UCSD-AML1 (cell line): ENCODE measurements around the gene NINJ1.
"Not testable (repeated sequence)": the region's sequence is repeated elsewhere in the genome, so short reads cannot be mapped to it uniquely, and the experiment has no call there.

Source experiments
- DNase-seq: peaks from one replicate; lab custom pipeline; 2025; ENCODE audit not compliant: unreplicated experiment; lab: John Stamatoyannopoulos, UW

NINJ1 gene

DNA sequence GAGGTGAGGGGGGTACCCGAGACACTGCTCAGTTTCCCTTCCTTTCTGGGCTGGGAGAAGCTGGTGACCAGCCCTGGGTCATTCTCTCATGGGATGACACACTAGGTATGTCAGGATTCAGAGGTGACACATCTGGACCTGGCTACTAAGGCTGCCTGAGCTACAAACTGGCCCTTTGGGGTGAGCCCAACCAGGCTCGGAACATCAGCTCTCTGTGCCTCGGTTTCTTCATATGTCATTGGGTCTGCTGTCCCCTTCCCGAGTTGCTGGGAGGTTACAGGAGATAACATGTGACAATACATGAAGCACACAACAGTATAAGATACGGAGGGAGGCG lies 26.3 kb downstream of the NINJ1 start:
- DNase-seq: no peak

DNA sequence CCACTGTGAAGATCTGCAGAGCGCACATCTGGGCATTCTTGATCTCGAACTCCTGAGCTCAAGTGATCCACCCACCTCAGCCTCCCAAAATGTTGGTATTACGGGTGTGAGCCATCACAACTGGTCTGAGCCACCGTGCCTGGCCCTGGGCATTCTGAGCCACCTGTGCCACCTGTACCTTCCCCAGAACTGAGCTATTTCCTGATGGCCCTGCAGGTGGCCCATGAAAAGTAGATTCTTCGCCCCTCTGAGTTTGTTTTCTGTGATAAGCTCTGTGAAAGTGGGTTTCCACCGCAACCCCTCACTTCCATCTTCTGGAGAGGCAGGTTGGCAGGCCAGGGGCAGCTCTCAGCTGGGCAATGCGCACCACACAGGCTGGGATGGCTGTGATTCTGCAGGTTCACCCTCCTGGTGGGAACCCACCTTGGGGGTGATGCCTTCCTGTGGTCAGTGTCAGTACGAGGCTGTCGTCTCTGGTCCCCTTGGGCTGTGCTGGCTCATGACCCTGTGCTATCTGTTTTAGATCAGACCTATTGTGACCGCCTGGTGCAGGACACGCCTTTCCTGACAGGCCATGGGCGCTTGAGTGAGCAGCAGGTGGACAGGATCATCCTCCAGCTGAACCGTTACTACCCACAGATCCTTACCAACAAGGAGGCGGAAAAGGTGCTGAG lies 26.8 kb downstream of the NINJ1 start:
- DNase-seq: no peak

DNA sequence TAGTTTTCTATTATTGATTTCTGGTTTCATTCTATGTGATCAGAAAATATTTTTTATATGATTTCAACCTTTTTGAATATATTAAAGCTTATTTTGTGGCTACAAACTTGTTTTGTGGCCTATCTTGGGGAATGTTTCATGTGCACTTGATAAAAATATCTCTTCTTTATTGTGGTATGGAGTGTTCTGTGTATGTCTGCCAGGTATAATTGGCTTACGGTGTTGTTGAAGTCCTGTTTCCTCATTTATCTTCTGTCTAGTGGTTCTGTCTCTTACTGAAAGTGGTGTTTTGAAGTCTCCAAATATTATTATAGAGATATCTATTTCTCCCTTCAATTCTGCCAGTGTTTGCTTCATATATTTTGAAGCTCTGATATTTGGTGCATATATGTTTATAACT lies 28.4 kb downstream of the NINJ1 start:
- DNase-seq: no peak

DNA sequence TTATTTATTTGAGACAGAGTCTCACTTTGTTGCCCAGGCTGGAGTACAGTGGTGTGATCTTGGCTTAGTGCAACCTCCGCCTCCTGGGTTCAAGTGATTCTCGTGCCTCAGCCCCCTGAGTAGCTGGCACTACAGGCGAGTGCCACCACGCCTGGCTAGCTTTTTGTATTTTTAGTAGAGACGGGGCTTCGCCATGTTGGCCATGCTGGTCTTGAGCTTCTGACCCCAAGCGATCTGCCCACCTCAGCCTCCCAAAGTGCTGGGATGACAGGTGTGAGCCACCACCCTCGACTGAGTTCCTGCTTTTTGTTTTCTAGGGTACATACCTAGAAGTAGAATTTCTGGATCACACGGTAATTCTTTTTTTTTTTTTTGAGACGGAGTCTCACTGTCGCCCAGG lies 33.0 kb downstream of the NINJ1 start:
- not testable (repeated sequence) for DNase-seq

DNA sequence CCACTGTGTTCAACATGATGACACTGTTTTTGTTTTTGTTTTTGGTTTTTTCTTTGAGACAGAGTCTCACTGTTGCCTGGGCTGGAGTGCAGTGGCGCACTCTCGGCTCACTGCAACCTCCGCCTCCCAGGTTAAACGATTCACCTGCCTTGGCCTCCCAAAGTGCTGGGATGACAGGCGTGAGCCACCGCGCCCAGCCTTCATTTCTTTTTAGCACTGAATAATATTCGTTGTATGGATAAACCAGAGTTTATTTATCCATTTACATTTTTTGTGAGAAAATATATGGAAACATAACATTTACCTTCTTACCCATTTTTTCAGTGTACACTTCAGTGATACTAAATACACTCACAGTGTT lies 33.8 kb downstream of the NINJ1 start:
- DNase-seq: no peak

DNA sequence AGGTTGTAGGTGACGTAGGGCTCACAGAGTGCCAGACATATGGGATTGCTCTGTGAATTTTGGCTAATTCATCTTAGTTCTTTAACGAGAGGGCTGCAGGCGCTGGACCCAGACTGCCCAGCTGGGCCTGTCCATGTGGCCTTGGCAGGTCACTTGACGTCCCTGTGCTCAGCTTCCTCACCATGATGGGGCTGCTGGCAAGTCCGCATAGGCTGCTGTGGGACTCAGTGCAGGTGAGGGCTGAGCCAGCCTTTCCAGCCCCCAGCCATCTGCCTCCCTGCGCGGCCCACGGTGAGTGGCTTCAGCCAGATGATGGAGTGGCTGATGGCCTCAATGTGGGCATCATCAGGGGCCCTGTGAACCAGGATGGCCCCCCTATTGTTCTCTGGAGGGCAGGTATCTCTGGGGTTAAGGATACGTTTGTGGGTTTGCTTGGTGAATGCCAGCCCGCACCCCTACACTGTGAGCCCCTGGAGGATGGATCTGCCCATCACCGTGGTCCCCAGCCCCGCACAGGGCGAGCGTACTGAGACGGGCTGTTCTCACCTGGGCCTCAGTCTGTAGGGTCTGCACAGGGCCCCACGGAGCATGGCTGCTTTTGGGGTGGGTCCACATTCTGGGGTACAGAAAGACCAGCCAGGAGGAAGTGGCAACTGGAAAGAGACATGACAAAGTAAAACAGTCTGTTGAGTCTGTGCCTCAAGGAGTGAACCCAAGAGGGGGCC lies 34.3 kb downstream of the NINJ1 start:
- DNase-seq: no peak

DNA sequence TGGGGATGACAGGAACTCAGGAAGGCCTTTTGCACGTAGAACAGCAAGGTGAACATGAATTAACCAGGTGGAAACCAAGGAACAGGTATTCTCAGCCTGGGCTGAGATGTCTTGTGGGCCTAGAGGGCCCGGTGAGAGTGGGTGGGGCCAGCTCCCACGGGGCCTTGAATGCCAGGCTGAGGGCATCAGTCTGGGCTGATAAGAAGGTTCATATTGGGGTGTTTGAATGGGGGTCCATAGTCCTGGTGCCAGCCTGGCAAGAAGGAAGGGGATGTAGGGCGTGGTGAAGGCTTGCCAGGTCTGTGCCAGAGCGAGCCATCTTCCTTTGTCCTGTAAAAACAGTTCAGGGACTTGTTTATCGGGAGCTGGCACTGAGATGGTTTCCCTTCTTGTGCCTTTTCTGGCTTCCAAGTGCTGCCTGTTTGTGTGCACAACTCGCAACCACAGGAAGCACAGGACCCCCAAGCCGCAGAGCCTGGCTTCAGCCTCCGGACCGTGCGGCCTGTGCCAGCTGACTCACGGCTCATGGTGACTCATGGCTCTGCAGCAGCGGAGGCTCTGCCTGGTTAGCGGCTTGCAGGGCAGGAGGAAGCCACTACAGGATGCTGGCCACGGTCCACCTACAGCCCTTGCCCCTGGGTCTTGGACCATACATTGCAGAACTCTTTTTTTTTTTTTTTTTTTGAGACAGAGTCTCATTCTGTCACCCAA lies 35.7 kb downstream of the NINJ1 start:
- DNase-seq: peak; percentile 91

DNA sequence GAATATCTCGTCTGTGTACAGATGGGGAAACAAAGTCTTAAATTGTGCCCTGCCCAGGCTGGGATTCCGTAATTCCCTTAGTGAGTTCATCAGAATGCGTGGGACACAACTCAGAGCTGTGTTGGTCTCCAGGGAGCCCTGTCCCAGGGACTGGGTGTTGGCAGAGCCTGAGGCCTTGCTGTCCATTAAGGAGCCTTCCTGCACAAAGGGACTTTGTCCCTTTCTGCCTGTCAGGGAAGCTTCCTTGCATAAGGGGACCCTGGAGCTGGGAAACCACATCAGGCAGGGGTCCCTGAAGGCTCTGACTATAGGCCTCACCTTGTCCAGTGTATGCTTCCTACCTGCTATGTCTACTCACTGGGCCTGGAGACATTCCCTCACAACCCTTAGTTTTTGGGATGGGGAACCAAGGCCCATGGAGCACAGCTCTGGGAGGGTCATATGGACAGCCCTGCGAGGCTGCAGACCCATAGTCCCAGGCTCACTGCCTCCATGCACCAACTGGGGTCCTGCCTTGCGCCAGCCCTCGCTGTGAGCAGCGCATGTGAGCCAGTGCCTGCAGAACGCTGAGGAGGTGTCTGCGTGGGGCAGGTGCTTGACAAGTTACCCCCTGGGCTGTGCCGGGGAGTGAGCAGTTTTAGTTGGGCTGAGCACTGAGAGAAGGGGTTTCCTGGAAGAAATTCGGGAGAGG lies 36.4 kb downstream of the NINJ1 start:
- DNase-seq: no peak

DNA sequence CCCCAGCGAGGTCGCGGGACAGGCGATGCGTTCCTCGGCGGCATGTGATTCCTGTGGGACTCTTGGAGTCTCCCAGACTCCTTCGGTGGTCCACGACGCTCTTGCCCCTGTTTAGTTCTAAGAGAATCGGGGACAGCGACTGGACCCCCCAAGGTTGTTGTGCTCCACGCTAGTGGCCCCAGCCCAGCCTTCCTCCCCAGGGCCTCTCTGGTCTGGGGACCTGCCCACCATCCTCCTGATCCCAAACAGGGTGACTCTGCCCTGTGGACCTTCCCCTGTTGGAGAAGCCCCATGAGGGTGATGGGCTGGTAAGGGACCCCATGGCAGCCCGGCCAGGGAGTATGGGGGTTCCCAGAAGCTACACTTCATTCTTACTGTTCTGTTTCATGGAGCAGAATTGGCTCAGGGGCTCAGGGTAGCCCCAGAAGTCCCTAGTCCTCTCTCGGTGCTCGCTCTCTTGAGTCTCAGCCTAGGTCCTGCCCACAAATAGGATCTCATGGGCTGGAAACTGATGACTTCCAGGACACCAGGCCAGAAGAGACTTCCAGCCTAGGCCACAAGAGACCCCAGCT lies 37.2 kb downstream of the NINJ1 start:
- DNase-seq: no peak

DNA sequence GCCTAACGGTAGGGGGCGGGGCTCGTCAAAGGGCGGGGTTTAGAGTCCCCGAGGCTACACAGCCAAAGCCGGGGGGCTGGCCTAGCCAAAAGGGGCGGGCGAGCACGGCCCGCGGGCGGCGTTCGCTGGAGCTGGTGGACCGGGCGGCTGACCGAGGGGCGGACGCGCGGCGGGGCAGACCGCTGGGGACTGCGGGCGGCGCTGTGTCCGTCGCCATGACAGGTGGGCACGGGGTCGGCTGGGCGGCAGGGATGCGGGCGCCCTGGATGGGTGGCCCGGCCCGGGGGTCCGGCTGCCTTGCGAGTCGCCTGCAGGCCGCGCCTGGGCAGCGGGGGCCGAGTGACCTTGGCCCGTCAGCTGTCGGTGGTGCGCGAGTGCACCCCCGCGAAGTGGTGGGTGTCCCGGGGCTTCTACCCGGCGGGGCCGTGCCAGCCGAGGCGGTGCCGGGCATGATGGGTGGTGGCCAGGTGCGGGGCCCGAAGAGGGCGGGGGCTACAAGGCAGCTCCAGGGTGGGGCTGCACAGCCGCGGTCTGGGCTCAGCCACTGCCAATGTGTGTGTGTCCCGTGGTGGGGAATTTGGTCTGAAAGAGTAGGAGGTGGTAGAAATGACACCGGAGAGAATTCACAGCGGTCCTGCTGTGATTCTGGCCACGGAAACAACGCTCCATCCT lies 37.8 kb downstream of the NINJ1 start, which contains the start of gene CARD19:
TSS of gene CARD19 (plus strand) at position 87 of the 672 bp plus-strand sequence. CDS start at position 216, 129 bp downstream.
- no peak for DNase-seq

DNA sequence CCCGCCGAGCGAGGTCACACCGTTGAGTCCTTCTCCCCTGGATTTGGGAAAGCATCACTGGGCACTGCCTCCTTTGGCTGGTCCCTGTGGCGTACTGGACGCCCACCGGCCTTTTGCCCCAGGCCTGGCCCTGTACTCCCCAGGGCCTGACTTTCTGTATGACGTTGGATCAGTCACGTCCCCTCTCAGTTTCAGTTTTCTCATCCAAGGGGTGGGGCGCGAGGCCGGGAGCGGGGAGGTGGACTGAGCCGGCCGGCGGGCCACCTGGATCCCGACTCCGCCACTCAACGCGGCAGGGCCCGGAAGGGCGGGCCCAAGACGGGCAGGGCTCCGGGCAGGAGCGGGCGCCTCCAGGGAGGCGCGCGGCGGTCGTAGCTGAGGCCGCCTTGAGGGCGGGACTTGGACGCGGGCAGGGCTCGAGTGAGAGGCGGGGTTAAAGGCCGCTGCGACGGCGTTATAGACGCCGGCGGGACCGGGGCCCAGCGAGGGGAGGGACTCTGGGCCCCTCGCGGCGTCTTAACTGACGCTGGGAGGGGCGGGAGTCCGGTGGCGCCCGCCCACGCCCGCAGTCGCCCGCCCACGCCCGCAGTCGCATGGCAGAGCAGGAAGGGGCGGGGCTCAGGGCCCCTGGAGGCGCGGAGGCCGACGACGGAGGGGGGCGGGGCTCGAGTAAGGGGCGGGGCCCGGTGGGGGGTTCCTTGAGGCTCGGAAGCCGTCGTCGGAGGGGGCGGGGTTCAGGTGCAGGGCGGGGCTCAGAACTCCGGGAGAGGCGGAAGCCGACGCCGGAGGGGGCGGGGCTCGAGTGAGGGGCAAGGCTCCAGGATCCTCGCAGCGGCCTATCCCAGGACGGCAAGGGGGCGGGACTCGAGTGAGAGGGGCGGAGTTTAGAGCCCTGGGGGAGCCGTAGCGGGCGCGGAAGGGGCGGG lies 38.6 kb downstream of the NINJ1 start:
- DNase-seq: peak; percentile 100

DNA sequence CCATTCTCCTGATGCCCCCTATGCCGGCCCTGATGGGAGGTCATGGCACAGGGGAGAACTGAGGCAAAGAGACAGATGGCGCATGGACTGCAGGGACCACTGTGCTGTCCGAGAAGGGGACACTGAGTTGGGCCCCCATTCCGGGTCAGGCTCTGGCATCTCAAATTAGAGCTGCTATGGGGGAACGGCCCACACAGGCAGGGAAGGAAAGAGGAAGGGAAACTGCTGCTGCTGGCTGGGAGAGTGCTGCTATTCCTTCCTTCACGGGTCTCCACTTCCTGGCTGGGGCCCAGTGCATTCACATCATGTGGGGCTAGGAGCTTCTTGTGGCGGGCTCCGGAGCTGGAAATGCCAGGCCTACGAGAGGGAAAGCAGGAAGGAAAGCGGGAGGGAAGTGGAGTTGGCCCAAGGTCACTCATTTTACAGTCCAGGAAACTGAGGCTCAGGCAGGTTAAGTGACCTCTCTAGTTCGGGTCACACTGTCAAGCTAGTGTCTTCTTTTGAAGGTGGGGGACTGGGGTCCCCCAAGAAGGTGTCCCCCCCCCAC lies 39.3 kb downstream of the NINJ1 start:
- peak; percentile 57 for DNase-seq

DNA sequence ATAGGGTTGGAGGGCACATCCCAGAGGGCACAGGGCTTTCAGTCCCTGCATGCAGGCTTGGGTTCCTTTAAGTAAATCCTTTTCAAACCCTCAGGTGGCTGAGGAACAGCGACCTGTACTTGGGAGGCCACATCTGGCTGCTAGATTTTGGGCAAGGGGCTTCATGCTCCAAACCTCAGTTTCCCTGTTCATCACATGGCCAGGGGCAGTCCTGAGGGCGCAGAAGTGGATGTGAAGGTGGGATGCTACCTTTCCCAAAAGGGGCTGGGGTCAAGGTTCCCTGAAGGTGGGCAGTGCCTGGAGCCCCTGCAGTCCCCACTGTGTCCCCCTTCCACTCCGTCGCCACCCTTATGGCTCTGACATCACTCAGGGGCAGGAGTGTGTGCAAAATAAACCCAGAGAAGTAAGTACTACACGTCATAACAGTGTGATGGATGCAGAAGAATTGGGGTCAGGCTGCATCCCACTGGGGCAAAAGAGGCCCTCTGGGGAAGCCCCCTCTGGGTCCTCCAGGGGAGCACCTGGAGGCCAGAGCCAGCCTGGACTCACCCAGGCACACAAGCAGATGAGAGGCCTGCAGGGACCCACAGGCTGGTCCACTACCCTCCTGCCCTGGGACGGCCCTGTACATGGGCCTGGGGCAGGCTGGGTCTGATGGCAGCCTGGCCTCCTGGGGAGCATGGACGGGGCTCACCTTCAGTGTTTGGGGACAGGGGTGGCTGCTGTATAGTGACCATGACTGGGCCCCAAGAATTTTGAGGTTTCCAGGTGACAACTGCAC lies 40.0 kb downstream of the NINJ1 start:
- DNase-seq: no peak

DNA sequence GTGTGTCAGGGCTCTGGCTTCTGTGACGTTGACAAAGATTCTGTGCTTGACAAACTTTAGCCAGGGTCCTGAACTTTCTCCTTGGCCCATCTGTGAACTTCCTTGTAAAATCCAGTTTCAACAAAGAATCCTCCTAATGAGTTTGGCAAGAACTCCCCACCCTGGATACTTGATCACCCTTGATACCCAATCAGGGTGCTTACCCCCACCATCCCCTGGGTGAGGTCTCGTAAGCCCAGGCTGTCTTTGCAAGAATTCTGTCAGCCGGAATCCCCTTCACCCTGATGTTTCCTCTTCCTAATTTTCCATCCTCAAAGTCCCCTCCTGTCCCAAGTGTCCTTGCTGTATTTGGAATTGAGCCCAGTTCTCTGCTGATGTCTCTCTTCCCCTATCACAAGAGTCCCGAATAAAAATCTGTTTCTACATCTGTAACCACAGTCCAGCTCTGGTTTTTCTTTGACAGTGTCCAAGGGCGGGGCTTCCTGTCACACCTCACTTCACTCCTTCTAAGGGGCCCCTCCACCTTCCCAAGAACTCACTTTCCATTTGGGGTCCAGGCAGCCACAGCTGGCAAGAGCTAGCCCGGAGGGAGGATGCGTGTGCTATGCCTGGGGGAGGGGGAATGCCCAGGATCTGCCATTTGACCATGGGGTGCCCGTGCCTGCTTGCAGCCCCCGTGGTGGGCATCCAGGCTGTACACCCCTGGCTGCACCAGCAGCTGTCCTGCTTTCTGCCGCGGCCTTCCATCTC lies 40.7 kb downstream of the NINJ1 start:
- no peak for DNase-seq

DNA sequence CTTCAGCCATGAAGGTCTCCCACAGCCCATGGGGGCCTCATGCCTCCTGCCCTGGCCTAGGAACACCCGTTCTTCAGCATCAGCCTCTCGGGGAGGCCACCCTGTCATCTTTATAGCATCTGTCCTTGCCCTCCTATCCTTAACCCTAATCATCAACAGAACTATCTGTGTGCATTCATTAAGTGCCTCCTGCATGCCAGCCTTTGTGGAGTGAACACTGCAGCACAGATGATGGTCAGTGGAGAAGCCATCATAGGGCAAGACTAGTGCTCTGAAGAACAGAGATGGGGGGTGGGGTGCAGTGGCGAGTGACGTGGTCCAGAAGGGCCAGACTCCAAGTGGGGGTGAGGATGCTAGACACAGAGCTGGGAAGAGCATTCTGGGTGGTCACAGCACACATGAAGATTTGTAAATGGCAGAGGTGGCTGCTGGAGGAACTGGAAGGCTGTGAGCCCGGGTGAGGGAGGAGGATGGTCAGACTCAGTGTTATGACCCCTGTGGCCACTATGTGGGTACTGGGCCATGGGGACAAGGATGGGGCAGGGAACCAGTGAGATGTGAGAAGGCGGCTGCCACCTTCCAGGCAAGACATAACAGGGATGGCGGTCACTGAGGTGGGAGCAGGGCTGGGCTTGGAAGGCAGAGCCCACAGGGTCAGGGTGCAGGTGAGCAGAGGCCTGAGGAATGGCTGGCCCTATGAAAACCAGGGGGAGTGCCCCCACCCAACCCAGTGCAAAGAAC lies 41.6 kb downstream of the NINJ1 start:
- DNase-seq: no peak

DNA sequence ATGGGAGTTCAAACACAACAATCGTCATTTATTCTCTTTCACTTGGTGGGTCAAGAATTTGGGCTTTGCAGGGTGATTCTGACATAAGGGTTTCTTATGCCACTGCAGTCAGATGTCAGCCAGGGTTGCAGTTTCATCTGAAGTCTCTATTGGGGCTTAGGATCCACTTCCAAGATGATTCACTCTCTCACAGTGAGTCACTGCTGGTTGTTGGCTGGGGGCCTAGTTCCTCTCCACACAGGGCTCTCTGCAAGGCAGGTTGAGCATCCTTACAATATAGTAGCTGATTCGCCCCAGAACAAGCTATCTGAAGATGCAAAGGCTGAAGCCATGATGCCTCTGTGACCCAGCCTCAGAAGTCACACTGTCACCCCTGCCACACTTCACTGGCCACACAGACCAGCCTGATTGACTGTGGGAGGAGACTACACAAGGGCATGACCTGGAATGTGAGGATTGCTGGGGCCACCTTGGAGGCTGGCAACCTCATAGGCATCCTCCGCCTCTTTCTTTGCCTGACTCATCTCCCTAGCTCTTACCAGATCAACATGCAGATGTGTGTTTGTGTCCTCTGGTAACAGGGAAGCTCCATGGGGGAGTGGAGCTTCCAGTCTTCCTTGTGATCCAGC lies 42.5 kb downstream of the NINJ1 start:
- DNase-seq: no peak

DNA sequence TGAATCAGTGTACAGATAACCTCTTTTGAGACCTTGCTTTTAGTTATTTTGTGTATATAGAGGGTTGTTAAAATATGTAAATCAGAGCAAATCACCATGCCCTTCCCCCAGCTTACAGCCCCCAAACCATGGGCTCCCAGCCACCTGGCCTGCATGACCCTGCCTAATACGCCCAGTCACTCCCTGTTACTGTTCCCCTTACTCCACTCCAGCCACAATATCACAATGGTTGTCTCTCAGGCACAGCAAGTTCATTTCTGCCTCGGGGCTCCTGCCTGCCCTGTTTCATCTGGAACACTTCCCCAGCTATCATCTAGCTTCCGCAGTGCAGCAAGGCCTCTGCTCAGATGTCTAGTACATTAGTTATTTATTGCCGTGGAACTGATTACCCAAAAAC lies 43.0 kb downstream of the NINJ1 start:
- no peak for DNase-seq
